RWPE2 (cell line): Measurements from ENCODE around the gene TMEM94.

ENCODE experiments used
- ATAC-seq: fragments of 200-7000 bp; cut with Tn5 transposase; 3 replicates; pipeline ENCODE4 v1.9.1; 2021; ENCODE audit warnings: low read depth
- DNase-seq: peaks from one replicate; pipeline ENCODE4 v3.0.0-alpha.2; 2020; ENCODE audit warnings: low spot score
- H3K27ac ChIP-seq: fragments of 450-650 bp; 2 replicates; pipeline ENCODE4 v1.5.1; 2017; ENCODE audit warnings: mild to moderate bottlenecking; ENCODE audit not compliant: poor library complexity, severe bottlenecking
- H3K27me3 ChIP-seq: fragments of 250-450 bp; sonication (Bioruptor Pico); 2 replicates; pipeline ENCODE4 v1.5.1; 2021; ENCODE audit warnings: mild to moderate bottlenecking, moderate library complexity; ENCODE audit not compliant: insufficient read depth, poor library complexity, severe bottlenecking
- H3K36me3 ChIP-seq: fragments of 250-450 bp; sonication (Bioruptor Pico); 2 replicates; pipeline ENCODE4 v1.5.1; 2020; ENCODE audit warnings: low read depth, mild to moderate bottlenecking, moderate library complexity
- H3K4me1 ChIP-seq: fragments of 250-450 bp; sonication (Bioruptor Pico); 2 replicates; pipeline ENCODE4 v1.5.1; 2021; ENCODE audit warnings: mild to moderate bottlenecking, moderate library complexity; ENCODE audit not compliant: insufficient read depth, poor library complexity, severe bottlenecking
- H3K4me3 ChIP-seq: fragments of 250-450 bp; sonication (Bioruptor Pico); 2 replicates; pipeline ENCODE4 v1.5.1; 2021; ENCODE audit warnings: mild to moderate bottlenecking, moderate library complexity; ENCODE audit not compliant: severe bottlenecking
- H3K9me3 ChIP-seq: fragments of 250-450 bp; sonication (Bioruptor Pico); 2 replicates; pipeline ENCODE4 v1.5.1; 2021; ENCODE audit warnings: mild to moderate bottlenecking, moderate library complexity; ENCODE audit not compliant: severe bottlenecking
- TF ChIP-seq, protein P1 (sequence below): fragments of 450-650 bp; IDR thresholded peaks from one replicate; pipeline ENCODE4 v1.5.1; 2017; ENCODE audit warnings: mild to moderate bottlenecking, moderate library complexity; ENCODE audit not compliant: poor library complexity, severe bottlenecking

TMEM94 gene

DNA sequence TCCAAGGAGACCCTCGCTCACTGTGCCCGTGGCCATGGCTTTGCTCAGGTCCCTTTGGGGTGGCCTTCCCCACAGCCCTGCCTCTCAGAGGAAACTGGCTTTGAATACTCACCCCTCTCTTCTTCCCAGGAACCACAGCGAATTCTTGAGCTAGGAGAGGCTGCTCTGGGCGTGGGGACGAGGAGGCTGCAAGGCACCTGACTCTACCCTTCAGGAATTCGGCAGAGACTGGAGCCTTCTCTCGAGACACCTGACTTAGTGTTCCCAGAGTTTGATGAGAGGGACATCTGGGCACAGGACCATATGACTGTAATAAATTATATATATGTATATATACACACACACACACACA is 75.3 kb downstream of the TMEM94 start:
- H3K36me3 ChIP-seq: peaks cover 16% of the 10 kb centered on the region
- H3K4me3 ChIP-seq: no peak overlapping the region
- no peaks in the 10 kb centered on the region for H3K9me3 ChIP-seq
- ATAC-seq (peak; percentile 91), DNase-seq (no peak)
- H3K27me3 ChIP-seq: no peaks in the 10 kb centered on the region
- peak overlapping the region; percentile 33 for H3K27ac ChIP-seq
- peaks cover 7% of the 10 kb centered on the region for H3K4me1 ChIP-seq
- TF ChIP-seq, protein P1, sequence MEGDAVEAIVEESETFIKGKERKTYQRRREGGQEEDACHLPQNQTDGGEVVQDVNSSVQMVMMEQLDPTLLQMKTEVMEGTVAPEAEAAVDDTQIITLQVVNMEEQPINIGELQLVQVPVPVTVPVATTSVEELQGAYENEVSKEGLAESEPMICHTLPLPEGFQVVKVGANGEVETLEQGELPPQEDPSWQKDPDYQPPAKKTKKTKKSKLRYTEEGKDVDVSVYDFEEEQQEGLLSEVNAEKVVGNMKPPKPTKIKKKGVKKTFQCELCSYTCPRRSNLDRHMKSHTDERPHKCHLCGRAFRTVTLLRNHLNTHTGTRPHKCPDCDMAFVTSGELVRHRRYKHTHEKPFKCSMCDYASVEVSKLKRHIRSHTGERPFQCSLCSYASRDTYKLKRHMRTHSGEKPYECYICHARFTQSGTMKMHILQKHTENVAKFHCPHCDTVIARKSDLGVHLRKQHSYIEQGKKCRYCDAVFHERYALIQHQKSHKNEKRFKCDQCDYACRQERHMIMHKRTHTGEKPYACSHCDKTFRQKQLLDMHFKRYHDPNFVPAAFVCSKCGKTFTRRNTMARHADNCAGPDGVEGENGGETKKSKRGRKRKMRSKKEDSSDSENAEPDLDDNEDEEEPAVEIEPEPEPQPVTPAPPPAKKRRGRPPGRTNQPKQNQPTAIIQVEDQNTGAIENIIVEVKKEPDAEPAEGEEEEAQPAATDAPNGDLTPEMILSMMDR: no peak

DNA sequence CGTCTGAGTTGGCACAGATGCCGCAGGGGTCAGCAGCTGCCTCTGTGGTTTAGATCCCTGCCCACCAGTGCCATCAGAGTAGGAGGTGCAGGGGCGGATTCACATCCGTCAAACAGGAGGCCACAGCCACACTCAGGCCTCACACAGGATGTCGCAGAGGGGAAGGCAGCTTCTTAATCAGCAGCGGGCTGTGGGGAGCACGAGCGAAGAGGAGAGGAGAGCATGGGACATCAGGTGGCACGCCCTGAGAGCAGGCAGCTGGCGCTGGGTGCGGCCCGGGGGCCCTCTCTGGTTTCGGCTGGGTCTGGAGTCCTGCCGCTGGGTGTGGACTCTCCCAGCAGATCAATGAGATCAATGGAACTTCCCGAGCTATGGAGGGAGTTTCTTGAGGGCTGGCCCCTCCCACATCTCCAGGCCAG is 78.7 kb downstream of the TMEM94 start:
- no peak for DNase-seq
- Histone ChIP-seq H3K4me1 (peaks cover 5% of the 10 kb centered on the region), H3K27ac (no peak overlapping the region), H3K36me3 (peaks cover 16% of the 10 kb centered on the region), H3K27me3 (no peaks in the 10 kb centered on the region), H3K4me3 (no peak overlapping the region), H3K9me3 (no peaks in the 10 kb centered on the region)
- TF ChIP-seq, protein P1: no peak
- no peak for ATAC-seq

DNA sequence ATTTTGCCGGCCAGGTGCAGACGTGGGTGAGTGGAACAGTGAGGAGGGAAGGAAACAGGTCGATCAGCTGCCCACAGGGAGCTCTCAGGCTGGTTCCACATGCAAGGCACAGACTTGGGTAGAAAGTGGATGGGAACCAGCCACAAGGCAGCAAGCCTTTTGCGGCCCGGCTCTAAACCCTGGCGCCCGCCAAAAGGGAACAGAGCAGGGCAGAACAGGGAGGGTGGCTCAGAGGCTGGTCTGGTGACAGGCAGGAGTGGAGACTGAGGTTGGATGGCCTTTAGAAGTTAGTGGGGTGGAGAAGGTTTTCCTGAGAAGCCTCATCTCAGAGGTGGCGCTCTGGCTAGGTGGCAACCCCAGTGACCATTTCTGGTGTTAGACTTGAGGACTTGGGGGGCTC is 79.4 kb downstream of the TMEM94 start:
- TF ChIP-seq, protein P1: no peak
- Histone ChIP-seq H3K9me3 (no peaks in the 10 kb centered on the region), H3K36me3 (peaks cover 16% of the 10 kb centered on the region), H3K27ac (no peak overlapping the region), H3K4me3 (no peak overlapping the region), H3K27me3 (no peaks in the 10 kb centered on the region), H3K4me1 (peaks cover 7% of the 10 kb centered on the region)
- no peak for DNase-seq
- no peak for ATAC-seq

DNA sequence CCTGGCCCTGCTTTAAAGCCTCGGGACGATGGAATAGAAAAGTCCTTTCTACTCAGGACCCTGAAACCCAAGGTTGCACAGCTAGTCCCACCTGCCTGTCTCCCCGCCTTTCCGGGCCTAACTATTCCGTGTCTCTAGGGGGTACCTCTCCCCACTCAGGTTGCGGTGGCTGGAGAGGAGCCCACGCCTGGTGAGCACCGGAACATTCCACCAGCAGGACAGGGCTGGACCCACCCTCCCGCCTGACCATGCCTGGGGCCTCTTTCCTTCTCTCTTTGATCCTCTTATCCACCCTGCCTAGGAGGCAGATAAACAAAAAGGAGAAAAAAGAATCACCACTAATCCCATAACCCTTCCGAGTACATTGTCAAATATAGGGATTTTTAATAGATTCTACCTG is 79.9 kb downstream of the TMEM94 start:
- ATAC-seq: no peak
- Histone ChIP-seq H3K36me3 (peaks cover 16% of the 10 kb centered on the region), H3K4me3 (no peak overlapping the region), H3K9me3 (no peaks in the 10 kb centered on the region), H3K27ac (no peak overlapping the region), H3K4me1 (peaks cover 5% of the 10 kb centered on the region), H3K27me3 (no peaks in the 10 kb centered on the region)
- TF ChIP-seq, protein P1: no peak
- DNase-seq: no peak

DNA sequence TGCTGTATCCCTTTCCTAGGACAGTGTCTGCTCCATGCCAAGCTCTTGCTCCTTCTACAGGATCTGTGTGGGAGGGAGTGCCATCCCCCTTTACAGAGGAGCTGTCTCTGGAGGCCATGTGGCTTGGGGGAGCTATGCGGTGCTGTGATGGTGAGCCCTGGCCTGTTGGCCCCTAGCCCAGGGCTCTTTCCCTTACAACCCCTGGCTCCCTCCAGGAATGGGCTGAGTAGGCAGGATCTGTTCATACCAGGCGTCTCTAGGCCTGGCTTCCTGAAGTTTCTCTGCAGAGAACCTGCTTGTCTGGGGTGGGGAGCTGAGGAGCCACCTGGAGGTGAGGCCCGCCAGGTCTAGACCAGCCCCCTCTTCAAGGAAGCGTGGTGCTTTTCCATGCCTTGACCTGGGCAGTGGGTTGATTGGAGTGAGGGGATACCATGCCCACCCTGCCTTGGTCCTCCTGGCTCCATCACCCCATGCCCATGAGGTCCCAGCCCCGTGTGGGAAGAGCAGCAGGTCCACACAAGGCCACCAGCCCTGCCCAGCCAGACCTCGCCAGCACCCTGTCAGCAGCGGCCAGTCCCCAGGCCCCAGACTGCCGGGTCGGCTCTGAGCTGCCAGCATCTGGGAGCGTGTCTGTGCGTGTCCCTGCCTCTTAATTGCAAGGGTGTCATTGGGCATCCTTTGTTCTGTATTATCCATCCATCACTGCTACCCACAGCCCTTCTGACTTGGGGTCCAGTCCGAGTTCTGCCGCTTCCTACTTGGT is 83.7 kb downstream of the TMEM94 start:
- TF ChIP-seq, protein P1: no peak
- H3K27ac ChIP-seq: no peak overlapping the region
- ATAC-seq: peak; percentile 27; the same call in 2 of the 3 replicates

More for the DNA sequence above, 83.7 kb downstream of the TMEM94 start:
- DNase-seq: no peak
- H3K9me3 ChIP-seq: no peaks in the 10 kb centered on the region
- no peaks in the 10 kb centered on the region for H3K36me3 ChIP-seq
- peaks cover 2% of the 10 kb centered on the region for H3K4me1 ChIP-seq
- H3K27me3 ChIP-seq: no peaks in the 10 kb centered on the region
- H3K4me3 ChIP-seq: no peak overlapping the region
